Motor neuron (in vitro differentiated cells): ENCODE results near the gene TAF4B. TPM values are rescaled to one million over a fixed set of nuclear protein-coding genes. Genes with fewer than 3 reads are reported as not detected.
"Not testable (repeated sequence)": the region's sequence is repeated elsewhere in the genome, so short reads cannot be mapped to it uniquely, and the experiment has no call there.

Experiments
- ATAC-seq, 8 experiments: fragments of 200-7000 bp; cut with Tn5 transposase; replicated peaks in 6 of 8; 2 replicates each; pipeline ENCODE4 v1.8.0; 2021; ENCODE audit warnings: mild to moderate bottlenecking in 8 of 8, moderate library complexity in 8 of 8
- H3K27ac ChIP-seq, 2 donors: fragments of 250-450 bp; sonication (Bioruptor Pico); 2 replicates each; pipeline ENCODE4 v1.9.0; 2021; ENCODE audit warnings: antibody characterized with exemption in 2 of 2, mild to moderate bottlenecking in 2 of 2, moderate library complexity in 1 of 2
- H3K4me1 ChIP-seq, 2 donors: fragments of 250-450 bp; sonication (Bioruptor Pico); replicated peaks in 1 of 2; 2 replicates each; pipeline ENCODE4 v1.6.1; 2021; ENCODE audit warnings: antibody characterized with exemption in 2 of 2, mild to moderate bottlenecking in 2 of 2, moderate library complexity in 1 of 2
- H3K4me3 ChIP-seq, 5 donors: fragments of 250-450 bp; sonication (Bioruptor Pico); 2 replicates each; pipeline ENCODE4 v1.9.0; 2021; ENCODE audit warnings: antibody characterized with exemption in 5 of 5, mild to moderate bottlenecking in 5 of 5, moderate library complexity in 4 of 5
- WGBS, 10 experiments: fragments of 450-650 bp; shearing (Covaris generic); methylation state at CpG; one replicate each; pipeline ENCODE4 v1.0.0; 2022; 5-methylcytosine and 5-hydroxymethylcytosine counted together
- in situ Hi-C, 9 experiments: fragments of 400-800 bp; cut with MboI; loops; one replicate each; pipeline ENCODE4 v1.15.0; 2021; ENCODE audit warnings: low sequenced_read_pairs in 9 of 9, low pct_unique_long_range_greater_than_20kb in 2 of 9; ENCODE audit not compliant: unreplicated experiment in 9 of 9
- total RNA-seq, 8 experiments: library from RNA; unstranded; fragments of 300-600 nt; gene quantifications; 2 replicates each; pipeline versions ENCODE4 v1.2.3 to v1.2.4, GENCODE V29; 2022

The TAF4B gene
- total RNA-seq, 8 experiments from 2014 or later, result 2.0 to 12.3 (median 3.3) TPM

DNA sequence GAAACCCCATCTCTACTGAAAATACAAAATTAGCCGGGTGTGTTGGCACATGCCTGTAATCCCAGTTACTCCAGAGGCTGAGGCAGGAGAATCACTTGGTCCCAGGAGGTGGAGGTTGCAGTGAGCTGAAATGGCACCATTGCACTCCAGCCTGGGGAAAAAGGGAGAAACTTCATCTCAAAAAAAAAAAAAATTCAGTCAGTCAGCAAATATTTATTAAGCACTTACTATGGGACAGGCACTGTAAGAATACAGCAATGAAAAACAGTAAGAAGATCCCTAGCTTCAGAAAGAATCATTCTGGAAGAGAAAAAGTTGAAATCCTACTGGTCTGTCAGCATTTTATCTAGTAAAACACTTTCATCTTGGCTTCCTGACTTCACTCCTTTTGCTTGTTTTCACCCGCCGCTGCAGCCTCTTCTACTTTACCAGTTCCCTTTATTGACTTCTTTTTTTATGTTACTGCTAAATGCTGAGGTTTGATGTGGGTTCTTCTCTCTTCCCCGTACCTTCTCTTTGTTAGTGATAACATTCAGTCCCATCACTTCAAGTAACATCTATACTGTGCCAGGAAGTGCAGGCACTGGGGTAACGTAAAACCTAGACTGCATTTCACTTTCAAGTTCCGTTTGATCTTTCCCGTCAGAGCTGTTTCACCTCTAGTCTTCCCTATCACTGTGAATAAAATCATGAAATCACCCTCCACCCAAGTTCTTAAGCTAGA is 10.8 kb upstream of the TAF4B start:
- no peak overlapping the region for H3K27ac ChIP-seq
- in situ Hi-C loops, result no loop called here
- ATAC-seq, result no peak
- no peaks in the 10 kb centered on the region for H3K4me1 ChIP-seq
- H3K4me3 ChIP-seq, result no peak overlapping the region
- WGBS, 10 experiments, result 41 to 98% (median 91%) methylated on average over 2 to 7 of the region's 7 CpGs

DNA sequence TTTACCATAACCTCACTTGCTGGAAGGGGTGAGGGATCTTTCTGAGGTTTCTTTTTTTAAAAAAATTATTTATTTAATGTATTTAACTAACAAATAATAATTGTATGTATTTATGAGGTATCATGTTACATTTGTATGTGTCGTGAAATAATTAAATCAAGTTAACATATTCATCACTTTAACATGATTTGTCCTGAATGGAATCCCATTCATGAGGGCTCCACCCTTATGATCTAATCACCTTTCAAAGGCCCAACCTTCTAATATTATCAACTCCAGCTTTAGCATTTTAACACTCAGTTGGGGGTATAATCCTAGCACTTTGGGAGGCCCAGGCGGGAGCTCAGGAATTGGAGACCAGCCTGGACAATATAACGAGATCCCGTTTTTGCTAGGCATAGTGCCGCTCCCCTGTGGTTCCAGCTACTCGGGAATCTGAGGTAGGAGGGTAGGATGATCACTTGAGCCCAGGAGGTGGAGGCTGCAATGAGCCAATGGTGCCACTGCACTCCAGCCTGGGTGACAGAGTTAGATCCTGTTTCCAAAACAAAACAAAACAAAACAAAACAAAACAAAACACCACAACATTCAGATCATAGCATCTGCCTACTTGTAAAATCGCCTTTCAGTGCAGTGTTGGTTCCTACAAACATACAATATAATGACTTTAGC is 1.1 kb upstream of the TAF4B start:
- H3K4me1 ChIP-seq, result peaks cover 5 to 9% of the 10 kb centered on the region in 2 donors
- WGBS, 10 experiments, result 25 to 98% (median 59%) methylated on average over 1 to 7 of the region's 7 CpGs
- H3K4me3 ChIP-seq, result no peak overlapping the region
- no peak overlapping the region for H3K27ac ChIP-seq
- ATAC-seq, result peak in 2 of 8 experiments; percentile 3 to 5
- in situ Hi-C loops, result no loop called here

DNA sequence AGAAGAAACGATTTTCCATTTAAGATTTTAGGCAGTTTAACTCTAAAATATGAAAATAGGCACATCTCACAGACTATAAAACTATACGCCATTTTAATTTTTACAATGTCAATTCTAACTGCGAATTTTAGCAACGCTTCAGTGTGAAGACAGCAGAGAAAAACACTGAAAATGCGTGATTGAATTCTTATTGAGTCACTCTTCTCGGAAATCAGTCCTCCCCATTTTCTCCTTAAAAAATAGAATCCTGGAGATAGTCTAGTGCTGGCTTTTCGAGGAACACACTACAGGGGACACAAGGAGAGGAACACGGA is 373 bp upstream of the TAF4B start:
- no peak overlapping the region for H3K27ac ChIP-seq
- WGBS, 10 experiments, result 0 to 58% (median 36%) methylated on average over 1 to 8 of the region's 8 CpGs; no CpG with 5 or more reads in 1 of the 10 experiments
- ATAC-seq, result no peak
- in situ Hi-C loops, result no loop called here
- peak overlapping the region; percentile 61 to 93 (median 68) for H3K4me3 ChIP-seq
- peaks cover 5 to 9% of the 10 kb centered on the region in 2 donors for H3K4me1 ChIP-seq

DNA sequence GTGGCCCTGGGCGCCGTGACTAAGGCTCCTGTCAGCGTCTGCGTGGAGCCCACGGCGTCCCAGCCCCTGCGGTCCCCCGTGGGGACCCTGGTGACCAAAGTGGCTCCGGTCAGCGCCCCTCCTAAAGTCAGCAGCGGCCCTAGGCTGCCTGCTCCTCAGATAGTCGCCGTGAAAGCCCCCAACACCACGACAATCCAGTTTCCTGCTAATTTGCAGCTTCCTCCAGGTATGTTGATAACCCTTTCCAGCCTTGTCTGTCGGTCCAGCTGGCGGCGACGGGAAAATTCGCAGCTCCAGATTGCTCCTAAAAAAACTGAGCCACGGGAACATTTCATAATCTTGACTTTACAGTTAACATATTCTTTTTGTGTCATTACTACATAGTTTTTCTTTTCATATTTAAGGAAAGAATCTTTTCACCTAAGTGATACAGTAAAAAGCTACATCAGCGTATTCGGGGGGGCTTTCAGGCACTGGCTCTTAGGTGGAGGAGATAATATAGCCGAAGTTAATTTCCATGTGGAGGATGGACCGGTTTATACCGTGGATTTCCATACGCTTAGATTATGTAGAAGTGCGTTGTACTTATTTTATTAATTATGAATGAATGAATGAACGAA is 916 bp downstream of the TAF4B start:
- Histone ChIP-seq H3K4me1 (peaks cover 5 to 9% of the 10 kb centered on the region in 2 donors), H3K27ac (peak overlapping the region in 1 of 2 donors; percentile 48), H3K4me3 (peak overlapping the region; percentile 61 to 93 (median 68))
- ATAC-seq, result peak in 1 of 8 experiments; percentile 1
- in situ Hi-C loops, result no loop called here
- WGBS, 10 experiments, result 0 to 25% (median 11%) methylated on average over 4 to 19 of the region's 28 CpGs

DNA sequence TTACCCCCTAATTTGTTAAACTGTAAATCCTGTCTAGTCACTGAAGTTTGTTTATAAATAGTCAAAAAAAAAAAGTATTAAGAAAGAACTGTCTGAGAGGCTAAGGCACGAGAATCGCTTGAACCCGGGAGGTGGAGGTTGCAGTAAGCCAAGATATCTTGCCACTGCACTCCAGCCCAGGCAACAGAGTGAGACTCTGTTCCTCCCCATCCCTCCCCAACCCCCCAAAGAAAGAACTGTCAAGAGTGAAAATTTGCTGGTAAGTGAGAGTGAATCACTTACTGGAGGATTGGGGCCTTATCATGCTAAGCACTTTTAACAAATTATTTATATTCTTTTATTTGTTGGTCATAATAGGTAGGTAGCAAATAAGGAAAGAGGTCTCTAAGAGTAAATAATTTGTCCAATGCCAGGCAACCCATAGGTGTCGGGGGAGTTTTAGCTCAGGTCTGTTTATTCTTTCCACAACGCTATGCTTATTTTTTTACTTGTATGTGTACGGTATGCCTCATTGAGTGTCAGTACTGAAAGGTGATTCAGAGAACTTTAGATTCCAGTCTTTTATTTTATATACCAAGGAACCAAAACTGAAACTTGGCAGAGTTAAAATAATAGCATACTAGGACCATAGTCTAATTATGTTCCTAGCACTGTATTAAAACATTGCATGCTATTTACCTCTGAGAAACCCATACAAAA is 2.5 kb downstream of the TAF4B start:
- no peak overlapping the region for H3K27ac ChIP-seq
- H3K4me1 ChIP-seq, result peaks cover 5 to 9% of the 10 kb centered on the region in 2 donors
- no peak for ATAC-seq
- WGBS, 10 experiments, result 74 to 95% (median 90%) methylated on average over 3 to 6 of the region's 6 CpGs
- H3K4me3 ChIP-seq, result no peak overlapping the region
- in situ Hi-C loops, result no loop called here

DNA sequence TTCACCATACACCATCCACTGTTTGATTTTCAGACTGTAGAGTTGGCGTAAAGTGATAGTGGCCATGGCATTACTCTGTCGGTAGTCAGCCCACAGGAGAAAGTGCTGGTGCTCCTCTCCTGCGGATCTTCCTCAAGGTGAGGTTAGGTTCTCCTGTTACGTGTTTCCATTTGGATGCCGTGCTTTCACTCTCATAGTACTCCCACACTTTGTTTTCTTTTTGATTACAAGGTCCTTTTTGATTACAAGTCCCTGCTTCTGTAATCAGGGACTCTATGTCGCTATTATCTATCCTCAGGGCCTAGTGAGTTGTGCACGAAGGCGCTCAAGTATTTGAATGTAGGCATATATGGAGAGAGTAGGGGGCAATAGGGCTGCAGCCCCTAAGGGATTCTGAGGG is 4.3 kb downstream of the TAF4B start:
- in situ Hi-C loops, result no loop called here
- peaks cover 4 to 9% of the 10 kb centered on the region in 2 donors for H3K4me1 ChIP-seq
- 90 to 100% (median 97%) methylated on average over 2 to 8 of the region's 8 CpGs; no CpG with 5 or more reads in 2 of the 10 experiments for WGBS, 10 experiments
- no peak overlapping the region for H3K4me3 ChIP-seq
- ATAC-seq, result no peak
- H3K27ac ChIP-seq, result no peak overlapping the region

DNA sequence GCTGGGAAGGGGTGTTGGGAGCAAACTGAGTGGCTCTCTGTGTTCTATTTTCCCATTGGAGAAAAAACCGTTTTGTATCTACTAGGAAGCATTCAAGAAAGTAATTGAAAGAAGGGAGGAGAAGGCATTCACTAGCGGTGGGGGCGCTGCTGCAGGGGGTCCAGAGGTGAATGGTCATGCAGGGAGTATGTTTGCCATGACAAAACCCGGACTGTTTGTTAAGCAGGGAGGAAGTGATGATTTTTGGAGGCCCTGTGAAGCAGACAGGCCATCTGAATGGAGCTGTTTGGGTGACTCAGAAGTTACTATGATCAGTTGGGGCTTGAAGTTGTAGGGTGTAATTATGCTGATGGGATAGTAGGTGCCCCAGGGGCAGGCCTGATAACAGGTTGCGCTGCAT is 7.0 kb downstream of the TAF4B start:
- in situ Hi-C loops, result no loop called here
- Histone ChIP-seq H3K27ac (no peak overlapping the region), H3K4me1 (no peaks in the 10 kb centered on the region), H3K4me3 (no peak overlapping the region)
- WGBS, 10 experiments, result 28 to 100% (median 55%) methylated on average over 1 to 5 of the region's 5 CpGs; no CpG with 5 or more reads in 2 of the 10 experiments
- no peak for ATAC-seq

DNA sequence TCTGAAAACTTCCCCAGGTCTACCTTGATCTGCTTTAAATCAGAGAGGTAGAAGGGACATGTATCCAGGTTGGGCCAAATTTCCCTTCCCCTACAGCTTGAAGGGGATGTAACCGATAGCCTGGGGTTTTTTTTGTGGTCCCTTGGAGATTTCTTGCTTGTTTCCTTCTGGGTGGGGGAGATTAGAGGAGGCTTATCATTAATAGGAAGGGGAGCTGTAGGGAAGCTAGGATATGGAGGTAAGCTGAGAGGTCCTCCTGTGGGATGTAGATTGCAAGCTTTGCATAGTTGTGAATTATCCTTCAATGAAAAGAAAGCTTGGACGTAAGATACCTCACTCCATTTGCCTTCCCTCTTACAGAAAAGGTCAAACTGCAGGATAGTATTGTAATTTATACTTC is 11.1 kb downstream of the TAF4B start:
- WGBS, 10 experiments, result 67 to 100% (median 80%) methylated on average over 1 to 2 of the region's 2 CpGs; no CpG with 5 or more reads in 3 of the 10 experiments
- H3K4me3 ChIP-seq, ATAC-seq, H3K4me1 ChIP-seq, H3K27ac ChIP-seq, in situ Hi-C loops: not testable (repeated sequence)

DNA sequence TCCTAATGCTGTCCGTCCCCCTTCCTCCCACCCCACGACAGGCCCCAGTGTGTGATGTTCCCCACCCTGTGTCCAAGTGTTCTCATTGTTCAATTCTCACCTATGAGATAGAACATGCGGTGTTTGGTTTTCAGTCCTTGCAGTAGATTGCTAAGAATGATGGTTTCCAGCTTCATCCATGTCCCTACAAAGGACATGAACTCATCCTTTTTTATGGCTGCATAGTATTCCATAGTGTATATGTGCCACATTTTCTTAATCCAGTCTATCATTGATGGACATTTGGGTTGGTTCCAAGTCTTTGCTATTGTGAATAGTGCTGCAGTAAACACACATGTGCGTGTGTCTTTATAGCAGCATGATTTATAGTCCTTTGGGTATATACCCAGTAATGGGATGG is 12.5 kb downstream of the TAF4B start:
- in situ Hi-C loops, H3K27ac ChIP-seq, ATAC-seq, H3K4me3 ChIP-seq, H3K4me1 ChIP-seq: not testable (repeated sequence)
- 83% methylated on average over 2 of the region's 4 CpGs; no CpG with 5 or more reads in 9 of the 10 experiments for WGBS, 10 experiments

DNA sequence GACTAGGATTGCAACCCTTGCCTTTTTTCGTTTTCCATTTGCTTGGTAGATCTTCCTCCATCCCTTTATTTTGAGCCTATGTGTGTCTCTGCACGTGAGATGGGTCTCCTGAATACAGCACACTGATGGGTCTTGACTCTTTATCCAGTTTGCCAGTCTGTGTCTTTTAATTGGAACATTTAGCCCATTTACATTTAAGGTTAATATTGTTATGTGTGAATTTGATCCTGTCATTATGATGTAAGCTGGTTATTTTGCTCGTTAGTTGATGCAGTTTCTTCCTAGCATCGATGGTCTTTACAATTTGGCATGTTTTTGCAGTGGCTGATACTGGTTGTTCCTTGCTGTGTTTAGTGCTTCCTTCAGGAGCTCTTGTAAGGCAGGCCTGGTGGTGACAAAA is 16.1 kb downstream of the TAF4B start:
- in situ Hi-C loops, H3K4me3 ChIP-seq, H3K27ac ChIP-seq, ATAC-seq, H3K4me1 ChIP-seq: not testable (repeated sequence)
- WGBS, 10 experiments, result 62 to 100% (median 83%) methylated on average over 1 to 2 of the region's 4 CpGs; no CpG with 5 or more reads in 7 of the 10 experiments

DNA sequence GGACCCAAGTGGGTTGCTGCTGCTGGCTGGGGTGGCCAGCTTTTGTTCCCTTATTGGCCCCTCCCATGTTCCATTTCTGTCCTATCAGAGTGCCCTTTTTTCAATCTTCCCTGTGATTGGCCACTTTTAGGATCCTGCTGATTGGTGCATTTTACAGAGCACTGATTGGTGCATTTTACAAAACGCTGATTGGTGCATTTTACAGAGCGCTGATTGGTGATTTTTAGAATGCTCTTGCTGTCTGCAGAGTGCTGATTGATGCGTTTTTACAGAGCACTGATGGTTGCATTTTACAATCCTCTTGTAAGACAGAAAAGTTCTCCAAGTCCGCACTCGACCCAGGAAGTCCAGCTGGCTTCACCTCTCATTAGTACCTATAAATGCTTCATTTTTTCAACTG is 19.2 kb downstream of the TAF4B start:
- ATAC-seq, H3K27ac ChIP-seq, in situ Hi-C loops, H3K4me3 ChIP-seq, H3K4me1 ChIP-seq: not testable (repeated sequence)
- 72 to 100% (median 96%) methylated on average over 1 to 5 of the region's 5 CpGs; no CpG with 5 or more reads in 2 of the 10 experiments for WGBS, 10 experiments

DNA sequence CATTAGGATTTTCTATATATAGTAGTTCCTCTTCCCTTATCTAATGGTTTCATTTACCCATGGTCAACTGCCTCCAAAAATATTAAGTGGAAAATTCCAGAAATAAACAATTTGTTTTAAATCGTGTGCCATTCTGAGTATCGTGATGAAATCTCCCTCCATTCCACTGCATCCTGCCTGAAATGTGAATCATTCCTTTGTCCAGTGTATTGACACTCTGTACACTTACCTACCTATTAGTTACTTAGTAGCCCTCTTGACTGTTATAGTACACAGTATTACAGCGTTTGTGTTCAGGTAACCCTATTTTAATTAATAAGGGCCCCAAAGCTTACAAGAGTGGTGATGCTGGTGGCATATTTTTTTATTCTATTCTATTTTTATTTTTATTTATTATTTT is 26.2 kb downstream of the TAF4B start:
- WGBS, 10 experiments, result 61 to 100% (median 93%) methylated on average over 1 to 3 of the region's 3 CpGs
- Histone ChIP-seq H3K4me3 (no peak overlapping the region), H3K27ac (no peak overlapping the region), H3K4me1 (no peaks in the 10 kb centered on the region)
- ATAC-seq, result no peak
- in situ Hi-C loops, result no loop called here

DNA sequence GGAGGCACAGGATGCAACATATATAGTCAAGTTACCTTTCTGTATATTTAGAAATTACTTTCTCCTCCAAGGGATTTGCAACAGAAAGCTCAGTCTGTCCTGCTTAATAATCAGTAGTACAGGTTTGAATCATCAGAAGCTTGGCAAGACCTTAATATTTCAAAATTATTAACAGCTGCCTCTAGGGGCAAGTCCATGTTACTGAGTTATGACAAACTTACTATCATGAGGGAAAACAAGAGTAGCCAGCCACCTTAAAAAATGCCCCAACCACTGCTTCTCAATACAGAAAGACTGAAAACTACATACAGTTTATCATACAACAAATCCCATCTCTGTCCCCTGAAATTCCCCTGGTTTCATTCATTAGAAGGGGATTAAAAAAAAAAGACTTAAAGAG is 28.6 kb downstream of the TAF4B start:
- H3K4me3 ChIP-seq, ATAC-seq, H3K4me1 ChIP-seq, H3K27ac ChIP-seq, in situ Hi-C loops: not testable (repeated sequence)
